GM18870 (cell line): Measurements from ENCODE around the gene TRMT2A.
"Not testable (repeated sequence)": the region's sequence is repeated elsewhere in the genome, so short reads cannot be mapped to it uniquely, and the experiment has no call there.

Experiments
- ATAC-seq: cut with Tn5 transposase; IDR thresholded peaks from one replicate; pipeline ENCODE4 v1.9.1; 2021; ENCODE audit warnings: moderate library complexity; ENCODE audit not compliant: unreplicated experiment

Gene TRMT2A

GRCh38 chr22:20088263-20088648, 28.8 kb downstream of the TRMT2A start:
- no peak for ATAC-seq

GRCh38 chr22:20087319-20088262, 29.4 kb downstream of the TRMT2A start:
- ATAC-seq, result no peak

GRCh38 chr22:20086763-20087162, 30.3 kb downstream of the TRMT2A start:
- ATAC-seq, result no peak

- ATAC-seq, result no peak
Measured at GRCh38 chr22:20086101-20086599, 30.9 kb downstream of the TRMT2A start.

GRCh38 chr22:20085651-20086050, 31.4 kb downstream of the TRMT2A start:
- ATAC-seq, result no peak

- no peak for ATAC-seq
Measured at GRCh38 chr22:20084547-20085413, 32.2 kb downstream of the TRMT2A start.

- ATAC-seq, result no peak
Measured at GRCh38 chr22:20083891-20084546, 33.0 kb downstream of the TRMT2A start.

GRCh38 chr22:20083157-20083890, 33.7 kb downstream of the TRMT2A start:
- ATAC-seq, result no peak

GRCh38 chr22:20080776-20081654, 36.0 kb downstream of the TRMT2A start:
- ATAC-seq, result no peak

- ATAC-seq, result no peak
Measured at GRCh38 chr22:20080445-20080775, 36.6 kb downstream of the TRMT2A start.

- no peak for ATAC-seq
Measured at GRCh38 chr22:20079745-20080444, 37.1 kb downstream of the TRMT2A start, which contains the start of gene DGCR8. TSS of gene DGCR8 (plus strand) at chr22:20080241. CDS start at chr22:20085964, 5,723 bp downstream.

GRCh38 chr22:20076627-20077172, 40.3 kb downstream of the TRMT2A start:
- ATAC-seq, result no peak

- no peak for ATAC-seq
Measured at GRCh38 chr22:20071524-20071972, 45.5 kb downstream of the TRMT2A start.

- ATAC-seq, result no peak
Measured at GRCh38 chr22:20069331-20070042, 47.5 kb downstream of the TRMT2A start.

GRCh38 chr22:20068640-20069039, 48.4 kb downstream of the TRMT2A start:
- no peak for ATAC-seq

GRCh38 chr22:20067384-20067682, 49.7 kb downstream of the TRMT2A start:
- ATAC-seq, result not testable (repeated sequence)

- ATAC-seq, result no peak
Measured at GRCh38 chr22:20066617-20067383, 50.2 kb downstream of the TRMT2A start.
